ENCODE data around the gene TMEM43. TPM values are rescaled to one million over a fixed set of nuclear protein-coding genes. Genes with fewer than 3 reads are reported as not detected.

The TMEM43 gene
- total RNA-seq, 1 experiment from 2014 or later = 36.7 TPM

DNA sequence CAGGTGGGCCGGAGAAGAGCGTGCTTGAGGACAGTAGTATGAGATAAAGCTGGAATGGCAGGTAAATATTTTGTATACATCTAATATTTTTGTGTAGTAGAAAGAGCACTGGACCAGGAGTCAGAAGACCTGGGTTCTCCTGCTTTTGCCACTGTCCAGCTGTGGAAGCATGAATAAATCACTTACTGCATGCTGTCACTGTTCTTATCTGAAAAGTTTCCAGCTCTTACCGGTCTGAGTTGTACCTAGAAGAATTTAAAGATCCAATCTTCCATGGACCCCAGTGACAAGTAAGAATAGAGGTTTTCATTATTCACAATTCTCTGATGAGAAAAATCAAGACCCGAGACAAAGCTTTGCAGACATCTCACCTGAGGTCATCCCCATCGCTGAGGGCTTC is 47.6 kb downstream of the TMEM43 start:
- no peak overlapping the region for H2BK12ac ChIP-seq (ENCODE audit: insufficient read length, low read depth, low read length)
- no peaks in the 10 kb centered on the region for H3K9me3 Mint-ChIP-seq
- H3K4ac ChIP-seq (ENCODE audit: low read depth, low read length) = no peak overlapping the region
- H3K4me1 Mint-ChIP-seq = peaks cover 11 to 22% of the 10 kb centered on the region in 2 experiments
- no peak overlapping the region for H2AFZ ChIP-seq (ENCODE audit: low read length)
- peaks cover 3% of the 10 kb centered on the region; the same call in 1 of the 2 replicates for H3K79me2 ChIP-seq (ENCODE audit: insufficient read depth, low read length)
- H3K27me3 Mint-ChIP-seq (ENCODE audit: low read depth) = no peaks in the 10 kb centered on the region
- H2BK5ac ChIP-seq (ENCODE audit: insufficient read length, low read length) = no peak overlapping the region
- H2BK120ac ChIP-seq (ENCODE audit: low read depth, low read length, poor library complexity, severe bottlenecking) = no peak overlapping the region
- H3K4me3 Mint-ChIP-seq = no peak overlapping the region
- H2BK20ac ChIP-seq (ENCODE audit: low read depth, low read length, poor library complexity, severe bottlenecking) = no peak overlapping the region
- no peak overlapping the region for H3K27ac ChIP-seq (ENCODE audit: insufficient read length, low read depth, low read length)
- H3K14ac ChIP-seq (ENCODE audit: insufficient read depth, low read length) = no peak overlapping the region
- no peak overlapping the region for H3K9ac ChIP-seq (ENCODE audit: extremely low read depth, insufficient read length, low read length)
- H3K23ac ChIP-seq (ENCODE audit: insufficient read length, low read depth, low read length) = no peak overlapping the region
- H4K91ac ChIP-seq (ENCODE audit: insufficient read length, low read depth, low read length) = no peak overlapping the region
- DNase-seq = no peak
- H2BK15ac ChIP-seq (ENCODE audit: low read depth, low read length) = no peak overlapping the region
- peaks cover 2% of the 10 kb centered on the region for H3K79me1 ChIP-seq (ENCODE audit: insufficient read depth, low read depth, low read length, poor library complexity, severe bottlenecking)
- no peaks in the 10 kb centered on the region for H3K27me3 ChIP-seq (ENCODE audit: insufficient read depth, low read length)
- no peak overlapping the region for H3K27ac Mint-ChIP-seq
- H3K56ac ChIP-seq (ENCODE audit: insufficient read length, low read depth, low read length) = no peak overlapping the region
- H4K5ac ChIP-seq (ENCODE audit: insufficient read length, low read depth, low read length) = no peak overlapping the region
- no peak overlapping the region for H3T11ph ChIP-seq (ENCODE audit: low read length)
- no peaks in the 10 kb centered on the region for H3K4me1 ChIP-seq (ENCODE audit: insufficient read depth, low read length)
- H3K23me2 ChIP-seq (ENCODE audit: insufficient read length, low read depth, low read length, poor library complexity, severe bottlenecking) = peaks cover 2% of the 10 kb centered on the region
- no peak overlapping the region for H3K18ac ChIP-seq (ENCODE audit: insufficient read length, low read depth, low read length)
- no CpG with 5 or more reads among the region's 5 CpGs for WGBS (ENCODE audit: extremely low coverage, insufficient read length, low lambda C conversion rate)
- TF ChIP-seq, protein P1, sequence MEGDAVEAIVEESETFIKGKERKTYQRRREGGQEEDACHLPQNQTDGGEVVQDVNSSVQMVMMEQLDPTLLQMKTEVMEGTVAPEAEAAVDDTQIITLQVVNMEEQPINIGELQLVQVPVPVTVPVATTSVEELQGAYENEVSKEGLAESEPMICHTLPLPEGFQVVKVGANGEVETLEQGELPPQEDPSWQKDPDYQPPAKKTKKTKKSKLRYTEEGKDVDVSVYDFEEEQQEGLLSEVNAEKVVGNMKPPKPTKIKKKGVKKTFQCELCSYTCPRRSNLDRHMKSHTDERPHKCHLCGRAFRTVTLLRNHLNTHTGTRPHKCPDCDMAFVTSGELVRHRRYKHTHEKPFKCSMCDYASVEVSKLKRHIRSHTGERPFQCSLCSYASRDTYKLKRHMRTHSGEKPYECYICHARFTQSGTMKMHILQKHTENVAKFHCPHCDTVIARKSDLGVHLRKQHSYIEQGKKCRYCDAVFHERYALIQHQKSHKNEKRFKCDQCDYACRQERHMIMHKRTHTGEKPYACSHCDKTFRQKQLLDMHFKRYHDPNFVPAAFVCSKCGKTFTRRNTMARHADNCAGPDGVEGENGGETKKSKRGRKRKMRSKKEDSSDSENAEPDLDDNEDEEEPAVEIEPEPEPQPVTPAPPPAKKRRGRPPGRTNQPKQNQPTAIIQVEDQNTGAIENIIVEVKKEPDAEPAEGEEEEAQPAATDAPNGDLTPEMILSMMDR (conservative IDR thresholded peaks at IDR 0.05) = no peak
- peaks cover 23 to 55% (median 44%) of the 10 kb centered on the region in 3 experiments for H3K36me3 Mint-ChIP-seq (ENCODE audit: insufficient read depth in 1 of 3, low read depth in 3 of 3)
- H4K8ac ChIP-seq (replicated peaks; ENCODE audit: insufficient read length, low read depth, low read length) = no peak overlapping the region
- no peaks in the 10 kb centered on the region for H4K20me1 ChIP-seq (ENCODE audit: control insufficient read depth, insufficient read depth, insufficient read length)
- no peak overlapping the region for H2AK5ac ChIP-seq (ENCODE audit: insufficient read length, low read length)
- H3K4me2 ChIP-seq (ENCODE audit: insufficient read depth, insufficient read length, low read length) = no peak overlapping the region
- no peaks in the 10 kb centered on the region for H3K9me3 ChIP-seq (ENCODE audit: control insufficient read depth, low read depth, low read length)
